Activated CD8-positive, alpha-beta T cell treated with anti-CD3 and anti-CD28 coated beads for 36 hours (primary cell): ENCODE measurements around the gene APBB2. TPM values are rescaled to one million over a fixed set of nuclear protein-coding genes. Genes with fewer than 3 reads are reported as not detected.

Experiments
- ATAC-seq: fragments of 200-7000 bp; cut with Tn5 transposase; one replicate; pipeline ENCODE4 v1.10.0; 2021; ENCODE audit warnings: mild to moderate bottlenecking, moderate library complexity
- CTCF ChIA-PET: fragments of 350-600 bp; sonication (Branson Sonifier 250); formaldehyde crosslinking; loops from one replicate; lab custom pipeline; 2021; ENCODE audit warnings: antibody characterized with exemption; lab: Charles Lee
- POLR2A ChIA-PET: fragments of 350-600 bp; sonication (Branson Sonifier 250); formaldehyde crosslinking; loops from one replicate; lab custom pipeline; 2021; ENCODE audit warnings: antibody characterized with exemption; lab: Charles Lee
- DNase-seq: peaks from one replicate; pipeline ENCODE4 v3.0.0-alpha.2; 2020
- H3K27ac Mint-ChIP-seq: one replicate; pipeline ENCODE4 v1.8.0; 2021; ENCODE audit warnings: mild to moderate bottlenecking, mixed read lengths
- H3K27me3 Mint-ChIP-seq: one replicate; pipeline ENCODE4 v1.8.0; 2021; ENCODE audit warnings: mixed read lengths
- H3K36me3 Mint-ChIP-seq: one replicate; pipeline ENCODE4 v1.8.0; 2021; ENCODE audit warnings: low read depth, mixed read lengths
- H3K4me1 Mint-ChIP-seq: one replicate; pipeline ENCODE4 v1.8.0; 2021; ENCODE audit warnings: low read depth, mixed read lengths
- H3K4me3 Mint-ChIP-seq: one replicate; pipeline ENCODE4 v1.8.0; 2021; ENCODE audit warnings: mild to moderate bottlenecking, moderate library complexity, mixed read lengths
- H3K9me3 Mint-ChIP-seq: one replicate; pipeline ENCODE4 v1.8.0; 2021; ENCODE audit warnings: mixed read lengths
- intact Hi-C: fragments of 100-400 bp; cut with micrococcal nuclease; formaldehyde crosslinking; loops from one replicate; pipeline ENCODE4 v1.10.0; 2022
- total RNA-seq, 2 experiments: library from RNA; stranded (reverse); gene quantifications; one replicate each; pipeline ENCODE4 v1.2.3, GENCODE V29; 2021
- TF ChIP-seq, protein P1 (sequence below): fragments of 200-600 bp; IDR thresholded peaks from one replicate; pipeline ENCODE4 v1.8.0; 2022; ENCODE audit warnings: antibody characterized with exemption, mild to moderate bottlenecking

Gene APBB2
- total RNA-seq, 2 experiments from 2014 or later = 0.89 to 2.3 TPM

DNA sequence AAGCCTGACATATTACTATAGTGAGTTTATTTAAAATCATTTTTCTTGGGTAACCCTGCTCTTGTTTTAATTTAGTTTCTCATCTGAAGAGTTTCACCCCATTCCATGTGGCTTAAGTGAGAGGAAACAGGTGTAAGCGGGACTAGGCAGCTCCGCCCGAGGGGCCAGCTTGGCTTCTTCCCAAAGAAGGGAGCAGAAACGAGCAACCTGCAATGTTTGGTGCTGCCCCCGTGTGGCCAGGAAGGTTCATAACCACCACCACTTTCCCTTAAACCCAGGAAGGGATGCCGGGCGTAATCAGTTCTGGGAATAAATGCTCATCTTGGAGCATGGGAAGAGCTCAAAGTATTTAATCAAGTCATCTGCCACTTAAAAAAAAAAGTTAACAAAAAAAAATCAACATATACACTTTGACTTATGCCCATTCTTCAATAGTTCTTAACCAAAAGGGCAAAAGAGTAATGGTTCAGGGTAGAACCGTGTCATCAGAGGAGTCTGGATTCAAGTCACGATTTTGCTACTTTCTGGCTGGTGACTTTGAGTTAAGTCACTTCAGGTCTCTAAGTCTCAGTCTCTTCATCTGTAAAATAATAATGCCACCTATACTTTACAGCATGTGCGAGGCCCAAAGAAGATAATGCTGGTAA, 316.7 kb downstream of the APBB2 start:
- Mint-ChIP-seq H3K4me3 (peak overlapping the region; percentile 64), H3K9me3 (no peaks in the 10 kb centered on the region), H3K27ac (peak overlapping the region; percentile 75), H3K4me1 (peaks cover 7% of the 10 kb centered on the region), H3K36me3 (no peaks in the 10 kb centered on the region), H3K27me3 (no peaks in the 10 kb centered on the region)
- ATAC-seq (peak; percentile 88), DNase-seq (peak; percentile 75)
- POLR2A ChIA-PET = no interaction called here
- CTCF ChIA-PET = interaction anchor here (0.6 to 7.4 kb wide), 27 partner anchors 9 to 960 kb away, joined by 3 to 64 read pairs (median 4); no protein-coding TSS in a partner anchor
- intact Hi-C loops = no loop called here
- TF ChIP-seq, protein P1, sequence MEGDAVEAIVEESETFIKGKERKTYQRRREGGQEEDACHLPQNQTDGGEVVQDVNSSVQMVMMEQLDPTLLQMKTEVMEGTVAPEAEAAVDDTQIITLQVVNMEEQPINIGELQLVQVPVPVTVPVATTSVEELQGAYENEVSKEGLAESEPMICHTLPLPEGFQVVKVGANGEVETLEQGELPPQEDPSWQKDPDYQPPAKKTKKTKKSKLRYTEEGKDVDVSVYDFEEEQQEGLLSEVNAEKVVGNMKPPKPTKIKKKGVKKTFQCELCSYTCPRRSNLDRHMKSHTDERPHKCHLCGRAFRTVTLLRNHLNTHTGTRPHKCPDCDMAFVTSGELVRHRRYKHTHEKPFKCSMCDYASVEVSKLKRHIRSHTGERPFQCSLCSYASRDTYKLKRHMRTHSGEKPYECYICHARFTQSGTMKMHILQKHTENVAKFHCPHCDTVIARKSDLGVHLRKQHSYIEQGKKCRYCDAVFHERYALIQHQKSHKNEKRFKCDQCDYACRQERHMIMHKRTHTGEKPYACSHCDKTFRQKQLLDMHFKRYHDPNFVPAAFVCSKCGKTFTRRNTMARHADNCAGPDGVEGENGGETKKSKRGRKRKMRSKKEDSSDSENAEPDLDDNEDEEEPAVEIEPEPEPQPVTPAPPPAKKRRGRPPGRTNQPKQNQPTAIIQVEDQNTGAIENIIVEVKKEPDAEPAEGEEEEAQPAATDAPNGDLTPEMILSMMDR = peak; percentile 77

DNA sequence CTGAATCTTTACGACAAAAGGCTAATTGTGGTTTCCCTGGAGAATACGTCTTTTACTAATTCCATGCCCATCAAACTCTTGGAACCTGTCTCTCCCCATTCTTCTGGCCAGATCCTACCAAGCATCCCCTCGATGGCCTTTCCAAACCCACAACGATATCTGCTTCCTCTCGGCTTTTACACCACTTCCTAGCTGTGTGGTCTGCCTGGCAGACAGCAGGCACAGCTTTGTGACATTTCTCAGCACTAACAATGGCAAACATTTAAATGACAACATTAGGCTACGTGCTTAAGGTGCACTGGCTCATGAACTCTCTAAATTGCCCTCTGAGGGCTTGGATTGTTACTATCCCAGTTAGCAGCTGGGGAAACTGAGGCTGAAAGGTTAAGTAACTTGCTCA, 323.6 kb downstream of the APBB2 start:
- Mint-ChIP-seq H3K4me3 (no peak overlapping the region), H3K36me3 (no peaks in the 10 kb centered on the region), H3K4me1 (peaks cover 8% of the 10 kb centered on the region), H3K9me3 (no peaks in the 10 kb centered on the region), H3K27me3 (peaks cover 1% of the 10 kb centered on the region), H3K27ac (no peak overlapping the region)
- DNase-seq = peak; percentile 21
- ATAC-seq = peak; percentile 55
- ChIA-PET CTCF (interaction anchor here (1.2 kb wide), 1 partner anchor 49 kb away, joined by 4 read pairs; no protein-coding TSS in a partner anchor), POLR2A (no interaction called here)
- intact Hi-C loops = no loop called here
- TF ChIP-seq, protein P1 = no peak

DNA sequence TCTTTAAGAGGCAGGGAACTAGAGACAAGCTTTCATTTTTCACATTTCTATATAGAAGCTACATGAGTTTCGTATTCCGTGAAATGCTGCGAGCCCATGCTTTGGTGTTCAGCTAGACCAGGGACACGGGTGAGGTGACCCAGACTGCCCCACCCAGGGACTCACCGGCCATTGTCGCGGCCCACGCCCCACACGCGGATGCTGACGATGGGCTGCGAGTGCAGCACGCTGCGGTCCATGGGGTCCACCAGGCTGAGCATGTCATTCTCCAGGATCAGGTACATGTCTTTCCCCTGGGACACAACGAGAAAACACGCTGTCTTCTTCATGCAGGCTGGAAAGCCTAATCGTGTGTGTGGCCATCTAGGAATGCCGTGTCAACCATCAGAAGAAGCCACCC, 324.1 kb downstream of the APBB2 start:
- no peak for ATAC-seq
- H3K4me3 Mint-ChIP-seq = no peak overlapping the region
- peaks cover 8% of the 10 kb centered on the region for H3K4me1 Mint-ChIP-seq
- ChIA-PET POLR2A (no interaction called here), CTCF (no interaction called here)
- TF ChIP-seq, protein P1 = no peak
- intact Hi-C loops = no loop called here
- peaks cover 1% of the 10 kb centered on the region for H3K27me3 Mint-ChIP-seq
- H3K27ac Mint-ChIP-seq = no peak overlapping the region
- H3K36me3 Mint-ChIP-seq = no peaks in the 10 kb centered on the region
- DNase-seq = no peak
- no peaks in the 10 kb centered on the region for H3K9me3 Mint-ChIP-seq

DNA sequence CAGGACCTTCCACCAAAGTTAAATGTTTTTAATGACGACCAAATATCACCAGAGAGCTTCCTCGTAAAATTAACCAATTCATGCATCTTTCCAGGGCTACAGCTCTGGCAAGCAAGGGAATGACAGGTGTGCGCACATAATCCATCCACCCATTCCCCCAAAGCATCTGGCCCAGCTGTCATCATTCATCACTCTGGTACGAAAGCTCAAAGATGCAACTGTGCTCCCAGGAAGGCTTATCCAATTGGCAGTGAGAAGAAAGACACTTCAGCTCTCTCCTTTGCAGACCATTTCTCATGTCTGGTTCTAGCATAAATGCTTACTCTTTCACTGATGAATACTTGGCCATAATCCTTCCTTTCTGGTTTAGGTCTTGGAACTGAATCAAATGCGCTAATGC, 325.4 kb downstream of the APBB2 start:
- H3K4me3 Mint-ChIP-seq = no peak overlapping the region
- H3K27ac Mint-ChIP-seq = no peak overlapping the region
- intact Hi-C loops = no loop called here
- peaks cover 1% of the 10 kb centered on the region for H3K27me3 Mint-ChIP-seq
- no peak for ATAC-seq
- H3K9me3 Mint-ChIP-seq = no peaks in the 10 kb centered on the region
- H3K36me3 Mint-ChIP-seq = no peaks in the 10 kb centered on the region
- POLR2A ChIA-PET = no interaction called here
- CTCF ChIA-PET = interaction anchor here (0.8 to 2.8 kb wide), 5 partner anchors 8 to 48 kb away, joined by 3 to 33 read pairs (median 4); no protein-coding TSS in a partner anchor
- TF ChIP-seq, protein P1 = no peak
- H3K4me1 Mint-ChIP-seq = peaks cover 8% of the 10 kb centered on the region
- DNase-seq = no peak

DNA sequence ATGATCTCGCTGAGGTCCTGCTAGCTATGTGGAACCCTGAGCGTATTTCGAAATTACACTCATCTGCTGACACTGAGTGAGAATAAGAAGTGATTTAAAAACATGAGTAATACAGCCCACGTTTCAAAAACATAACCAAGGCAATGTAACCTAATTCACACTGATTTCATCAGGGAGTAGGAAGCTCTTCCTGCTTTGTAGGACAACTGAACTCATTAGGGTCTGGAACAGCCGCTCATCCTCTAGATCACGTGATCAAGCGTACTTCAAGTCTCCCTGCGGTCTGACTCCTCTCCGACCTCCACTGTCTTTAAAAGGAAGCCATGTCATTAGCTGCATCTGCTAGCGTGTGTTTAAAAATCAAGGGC, 326.6 kb downstream of the APBB2 start:
- ATAC-seq (no peak), DNase-seq (no peak)
- POLR2A ChIA-PET = interaction anchor here (0.6 kb wide), 1 partner anchor 737 kb away, joined by 4 read pairs; no protein-coding TSS in a partner anchor
- peaks cover 1% of the 10 kb centered on the region for H3K27me3 Mint-ChIP-seq
- H3K4me1 Mint-ChIP-seq = peaks cover 8% of the 10 kb centered on the region
- intact Hi-C loops = no loop called here
- no peaks in the 10 kb centered on the region for H3K9me3 Mint-ChIP-seq
- TF ChIP-seq, protein P1 = no peak
- H3K36me3 Mint-ChIP-seq = no peaks in the 10 kb centered on the region
- H3K27ac Mint-ChIP-seq = no peak overlapping the region
- H3K4me3 Mint-ChIP-seq = no peak overlapping the region
- CTCF ChIA-PET = interaction anchor here (1.1 to 2.8 kb wide), 5 partner anchors 10 to 150 kb away, joined by 3 to 33 read pairs (median 3); no protein-coding TSS in a partner anchor
